Subcutaneous preadipocyte (primary cell): ENCODE measurements around the gene CT47C1. TPM values are rescaled to one million over a fixed set of nuclear protein-coding genes. Genes with fewer than 3 reads are reported as not detected.

Source experiments
- total RNA-seq: library from RNA; depleted of rRNA; stranded (reverse); fragments of >200 nt; gene quantifications from 2 replicates; pipeline ENCODE4 v1.2.3, GENCODE V29; 2012

The CT47C1 gene
- not detected in 2 replicates for total RNA-seq

DNA sequence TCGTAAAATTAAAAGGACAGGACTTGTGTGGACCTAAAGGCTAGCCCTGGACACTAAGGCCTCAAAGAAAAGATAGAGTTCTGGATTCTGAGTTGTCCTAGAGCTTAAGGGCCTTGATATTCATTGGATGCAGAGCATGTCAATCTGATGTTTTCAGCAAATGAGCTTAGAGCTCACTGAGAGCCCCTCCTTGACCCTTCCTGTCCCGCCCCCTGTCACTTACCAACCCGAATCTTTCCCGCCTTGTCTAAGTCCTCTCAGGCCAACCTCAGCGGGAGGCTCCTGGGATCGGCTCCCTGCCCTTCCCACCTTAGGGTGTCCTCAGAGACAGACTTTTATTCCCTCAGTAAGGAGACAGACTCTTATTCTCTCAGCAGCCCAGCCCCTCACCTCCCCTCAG, at the start of gene CT47C1:
CT47C1 (plus strand) TSS at position 250 of the 400 bp plus-strand sequence. CDS start 233 bp downstream, outside the sequence.

Other genes with a start within 250 kb of the CT47C1 start
- under 0.01 TPM in 1 of 2 replicates, not detected in the other for gene ZCCHC12, start 249.2 kb upstream of the CT47C1 start, total RNA-seq
- gene LONRF3, start 98.4 kb upstream of the CT47C1 start, total RNA-seq, result 0.20 TPM in 1 of 2 replicates, not detected in the other
- not detected in 2 replicates for gene KIAA1210, start 54.8 kb downstream of the CT47C1 start, total RNA-seq
- 156 and 207 TPM in 2 replicates for gene PGRMC1, start 163.3 kb downstream of the CT47C1 start, total RNA-seq